Measurements from ENCODE around the gene TNNT3.
"Not testable (repeated sequence)": the region's sequence is repeated elsewhere in the genome, so short reads cannot be mapped to it uniquely, and the experiment has no call there.

TNNT3 gene

GRCh38 chr11:1919391-1920127, at the start of gene TNNT3:
TNNT3 (plus strand) TSS chr11:1919703; CDS start chr11:1922875, 3,172 bp downstream.
- DNase-seq, result no peak

GRCh38 chr11:1870326-1870696, 49.2 kb upstream of the TNNT3 start:
- no peak for DNase-seq

GRCh38 chr11:1870721-1871466, 48.6 kb upstream of the TNNT3 start:
- DNase-seq, result no peak

- DNase-seq, result no peak
Measured at GRCh38 chr11:1871531-1871930, 48.0 kb upstream of the TNNT3 start.

GRCh38 chr11:1872267-1872985, 47.1 kb upstream of the TNNT3 start:
- DNase-seq, result no peak

GRCh38 chr11:1873048-1873812, 46.3 kb upstream of the TNNT3 start:
- no peak for DNase-seq

- not testable (repeated sequence) for DNase-seq
Measured at GRCh38 chr11:1873813-1874150, 45.7 kb upstream of the TNNT3 start.

- not testable (repeated sequence) for DNase-seq
Measured at GRCh38 chr11:1874441-1875092, 44.9 kb upstream of the TNNT3 start.

- DNase-seq, result no peak
Measured at GRCh38 chr11:1875093-1875850, 44.2 kb upstream of the TNNT3 start.

- not testable (repeated sequence) for DNase-seq
Measured at GRCh38 chr11:1875851-1876301, 43.6 kb upstream of the TNNT3 start.

- DNase-seq, result no peak
Measured at GRCh38 chr11:1876361-1877063, 43.0 kb upstream of the TNNT3 start.

- no peak for DNase-seq
Measured at GRCh38 chr11:1877211-1878136, 42.0 kb upstream of the TNNT3 start.

GRCh38 chr11:1878137-1879031, 41.1 kb upstream of the TNNT3 start:
- DNase-seq, result no peak

- no peak for DNase-seq
Measured at GRCh38 chr11:1879342-1879940, 40.1 kb upstream of the TNNT3 start.

- no peak for DNase-seq
Measured at GRCh38 chr11:1879941-1880720, 39.4 kb upstream of the TNNT3 start.

GRCh38 chr11:1880746-1881441, 38.6 kb upstream of the TNNT3 start:
- DNase-seq, result no peak
